GM23248 (cell line): ENCODE results near the gene GNAQ.

Experiments
- EZH2 ChIP-seq: fragments of 200-600 bp; sonication (generic); IDR thresholded peaks from 2 replicates; pipeline ENCODE4 v1.6.1; 2018; ENCODE audit warnings: antibody characterized with exemption, mild to moderate bottlenecking; ENCODE audit not compliant: insufficient read depth, poor library complexity, severe bottlenecking
- EZH2phosphoT487 ChIP-seq: fragments of 200-600 bp; sonication (generic); IDR thresholded peaks from 2 replicates; pipeline ENCODE4 v1.6.1; 2018; ENCODE audit warnings: antibody characterized with exemption, moderate library complexity, mild to moderate bottlenecking, low read depth; ENCODE audit not compliant: insufficient read depth

DNA sequence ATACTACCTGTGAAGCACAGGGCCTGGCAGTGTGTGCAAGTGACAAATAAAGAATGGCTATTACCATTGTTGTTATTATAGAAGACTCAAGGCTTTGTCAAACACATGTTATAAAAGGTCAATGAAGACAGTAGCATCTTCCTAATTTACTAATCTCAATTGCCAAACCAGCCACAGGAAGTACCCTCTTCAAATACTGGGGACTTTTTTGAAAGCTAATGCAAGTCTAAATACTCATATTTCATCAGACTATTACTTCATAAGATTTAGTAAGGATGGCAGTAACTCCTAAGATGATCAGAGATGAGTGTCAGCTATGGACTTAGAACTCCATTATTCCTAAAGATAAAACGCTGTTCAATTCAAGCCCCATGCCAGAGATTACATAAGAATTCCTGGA lies 43.0 kb downstream of the GNAQ start:
- TF ChIP-seq EZH2phosphoT487 (no peak), EZH2 (no peak)
